HG03354 (cell line): ENCODE data around the gene SYNGR3.
A peak's percentile ranks its signal among the peaks of the same experiment; 100 is the strongest.

Experiments used
- ATAC-seq: cut with Tn5 transposase; IDR thresholded peaks from one replicate; pipeline ENCODE4 v1.9.1; 2021; ENCODE audit warnings: mild to moderate bottlenecking; ENCODE audit not compliant: unreplicated experiment, poor library complexity, severe bottlenecking

Gene SYNGR3

DNA sequence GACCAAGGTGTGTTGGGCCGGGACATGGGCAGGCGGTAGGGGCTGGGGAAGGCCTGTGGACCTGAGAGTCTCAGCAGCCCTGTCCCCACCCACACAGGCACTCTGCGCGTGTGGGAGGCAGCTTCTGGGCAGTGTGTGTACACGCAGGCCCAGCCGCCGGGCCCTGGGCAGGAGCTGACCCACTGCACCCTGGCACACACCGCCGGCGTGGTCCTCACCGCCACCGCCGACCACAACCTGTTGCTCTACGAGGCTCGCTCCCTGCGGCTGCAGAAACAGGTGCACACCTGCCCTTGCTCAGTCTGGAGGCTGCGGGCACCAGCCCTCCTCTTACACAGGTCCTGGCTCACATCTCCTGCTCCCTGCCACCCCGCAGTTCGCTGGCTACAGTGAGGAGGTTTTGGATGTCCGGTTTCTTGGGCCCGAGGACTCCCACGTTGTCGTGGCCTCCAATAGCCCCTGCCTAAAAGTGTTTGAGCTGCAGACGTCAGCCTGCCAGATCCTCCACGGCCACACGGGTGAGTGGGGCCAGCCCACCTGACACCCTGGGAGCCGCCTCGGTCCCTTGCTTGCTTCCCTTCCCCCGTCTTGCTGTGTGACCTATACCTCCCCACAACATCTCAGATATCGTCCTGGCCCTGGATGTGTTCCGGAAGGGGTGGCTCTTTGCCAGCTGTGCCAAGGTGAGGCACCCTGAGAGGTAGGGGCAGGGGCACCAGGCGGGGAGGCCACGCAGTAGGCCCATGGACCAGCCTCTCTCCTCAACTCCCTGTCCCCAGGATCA is 14.1 kb upstream of the SYNGR3 start:
- no peak for ATAC-seq

DNA sequence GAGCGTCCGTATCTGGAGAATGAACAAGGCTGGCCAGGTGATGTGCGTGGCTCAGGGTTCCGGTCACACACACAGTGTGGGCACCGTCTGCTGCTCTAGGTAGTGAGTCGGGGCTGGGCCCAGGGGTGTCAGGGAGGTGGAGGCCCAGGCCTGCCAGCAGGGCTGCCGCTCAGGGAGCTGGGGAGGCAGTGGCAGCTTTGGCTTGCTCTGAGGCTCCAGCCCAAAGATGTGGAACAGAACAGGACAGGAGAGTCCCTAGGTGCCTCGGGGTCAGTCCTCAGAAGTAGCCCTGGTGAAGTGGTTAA is 13.6 kb upstream of the SYNGR3 start:
- ATAC-seq, result no peak

DNA sequence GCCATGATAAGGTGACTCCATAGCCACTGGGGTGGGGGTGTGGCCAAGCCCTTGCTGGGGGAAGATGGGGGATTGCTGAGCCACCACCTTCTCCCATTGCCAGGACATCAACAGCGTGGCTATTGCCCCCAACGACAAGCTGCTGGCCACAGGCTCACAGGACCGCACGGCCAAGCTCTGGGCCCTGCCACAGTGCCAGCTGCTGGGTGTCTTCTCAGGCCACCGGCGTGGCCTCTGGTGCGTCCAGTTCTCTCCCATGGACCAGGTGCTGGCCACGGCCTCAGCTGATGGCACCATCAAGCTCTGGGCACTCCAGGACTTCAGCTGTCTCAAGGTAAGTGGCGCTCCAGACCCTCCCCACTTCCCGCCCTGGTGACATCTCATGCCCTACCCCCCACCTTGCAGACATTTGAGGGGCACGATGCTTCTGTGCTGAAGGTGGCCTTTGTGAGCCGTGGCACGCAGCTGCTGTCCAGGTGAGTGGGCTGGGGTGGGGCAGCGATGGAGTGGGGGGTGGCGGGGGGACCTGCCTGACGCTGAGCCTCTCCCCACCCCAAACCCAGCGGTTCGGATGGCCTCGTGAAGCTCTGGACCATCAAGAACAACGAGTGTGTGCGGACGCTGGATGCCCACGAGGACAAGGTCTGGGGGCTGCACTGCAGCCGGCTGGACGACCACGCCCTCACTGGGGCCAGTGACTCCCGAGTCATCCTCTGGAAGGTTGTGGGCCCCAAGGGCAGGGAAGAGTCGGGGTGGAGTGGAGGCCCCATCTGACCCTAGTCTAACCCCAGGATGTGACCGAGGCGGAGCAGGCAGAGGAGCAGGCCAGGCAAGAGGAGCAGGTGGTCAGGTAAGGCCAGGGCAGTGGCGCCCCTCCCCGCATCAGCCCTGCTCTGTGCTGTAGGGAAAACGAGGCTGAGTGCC is 12.6 kb upstream of the SYNGR3 start:
- no peak for ATAC-seq

DNA sequence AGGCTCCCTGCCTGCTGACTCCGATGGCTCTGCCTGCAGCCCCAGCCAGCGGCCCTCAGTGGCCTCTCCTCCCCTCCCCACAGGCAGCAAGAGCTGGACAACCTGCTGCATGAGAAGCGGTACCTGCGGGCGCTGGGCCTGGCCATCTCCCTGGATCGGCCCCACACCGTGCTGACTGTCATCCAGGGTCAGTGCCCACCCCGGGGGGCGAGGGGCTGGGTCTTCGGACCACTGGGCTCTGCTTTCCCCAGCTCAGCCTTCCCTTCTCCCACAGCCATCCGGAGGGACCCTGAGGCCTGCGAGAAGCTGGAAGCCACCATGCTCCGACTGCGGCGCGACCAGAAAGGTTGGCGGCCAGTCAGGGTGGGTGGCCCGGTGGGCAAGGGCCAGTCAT is 11.9 kb upstream of the SYNGR3 start:
- no peak for ATAC-seq

DNA sequence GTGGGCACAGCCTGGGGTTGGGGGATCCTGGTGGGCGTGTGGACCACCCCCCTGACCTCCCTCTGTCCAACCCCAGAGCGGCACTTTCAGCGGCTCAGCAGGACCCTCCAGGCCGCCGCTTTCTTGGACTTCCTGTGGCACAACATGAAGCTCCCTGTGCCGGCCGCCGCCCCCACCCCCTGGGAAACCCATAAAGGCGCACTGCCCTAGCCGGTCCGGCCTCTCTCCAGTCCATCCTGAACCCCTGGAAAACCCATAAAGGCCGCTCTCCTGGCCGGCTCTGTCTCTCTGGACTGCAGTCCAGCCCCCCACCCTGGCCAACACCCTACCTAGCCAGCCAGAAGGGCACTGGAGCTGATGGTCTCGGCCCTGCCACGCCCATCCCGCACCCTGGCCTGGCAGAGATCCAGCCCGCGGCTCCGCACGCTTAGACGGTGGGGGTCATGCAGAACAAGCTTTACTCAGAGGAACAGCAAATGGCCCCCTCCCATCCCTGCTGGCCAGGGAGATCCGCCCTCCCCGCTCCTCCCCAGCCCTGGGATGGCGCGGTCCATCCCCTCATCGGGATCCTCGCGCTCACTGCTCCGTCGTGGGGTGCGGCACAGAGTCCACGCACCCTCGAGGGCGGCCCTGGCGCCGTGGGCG is 11.2 kb upstream of the SYNGR3 start:
- ATAC-seq, result no peak

DNA sequence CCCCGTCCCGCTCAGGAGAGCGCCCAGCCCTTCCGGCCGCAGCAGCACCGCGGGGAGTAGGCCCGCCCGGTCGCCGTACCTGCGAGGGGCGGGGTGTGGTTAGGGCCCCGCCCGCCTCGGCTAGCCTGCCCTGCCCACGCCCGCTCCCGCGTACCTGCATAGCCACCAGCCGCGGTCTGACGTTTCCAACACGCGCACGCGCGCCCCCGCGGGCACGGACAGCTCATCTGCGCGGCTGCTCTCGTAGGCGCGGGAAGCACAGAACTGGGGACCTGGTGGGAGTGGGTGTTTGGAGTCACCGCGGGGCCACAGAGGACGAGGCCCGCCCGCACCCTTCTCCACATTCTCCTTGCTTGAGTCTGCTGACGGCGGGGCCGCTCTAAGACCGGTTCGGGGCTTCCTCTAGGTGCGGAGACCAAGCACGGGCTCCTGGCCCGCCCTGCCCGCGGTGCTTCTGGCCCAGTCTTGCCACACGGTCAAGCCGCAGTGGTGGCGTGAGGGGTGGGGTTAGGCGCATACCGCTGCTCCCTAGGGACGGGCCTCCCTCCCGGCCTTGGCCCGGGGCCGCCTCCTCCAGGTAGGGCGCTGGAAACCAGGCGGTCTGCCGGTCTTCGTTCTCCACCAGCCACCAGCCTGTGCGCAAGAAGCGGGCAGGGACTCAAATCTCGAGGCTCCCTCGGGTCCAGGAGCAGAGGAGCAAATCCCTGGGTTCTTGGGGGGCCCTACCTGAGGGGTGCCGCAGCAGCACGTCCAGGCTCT is 10.3 kb upstream of the SYNGR3 start:
- no peak for ATAC-seq

DNA sequence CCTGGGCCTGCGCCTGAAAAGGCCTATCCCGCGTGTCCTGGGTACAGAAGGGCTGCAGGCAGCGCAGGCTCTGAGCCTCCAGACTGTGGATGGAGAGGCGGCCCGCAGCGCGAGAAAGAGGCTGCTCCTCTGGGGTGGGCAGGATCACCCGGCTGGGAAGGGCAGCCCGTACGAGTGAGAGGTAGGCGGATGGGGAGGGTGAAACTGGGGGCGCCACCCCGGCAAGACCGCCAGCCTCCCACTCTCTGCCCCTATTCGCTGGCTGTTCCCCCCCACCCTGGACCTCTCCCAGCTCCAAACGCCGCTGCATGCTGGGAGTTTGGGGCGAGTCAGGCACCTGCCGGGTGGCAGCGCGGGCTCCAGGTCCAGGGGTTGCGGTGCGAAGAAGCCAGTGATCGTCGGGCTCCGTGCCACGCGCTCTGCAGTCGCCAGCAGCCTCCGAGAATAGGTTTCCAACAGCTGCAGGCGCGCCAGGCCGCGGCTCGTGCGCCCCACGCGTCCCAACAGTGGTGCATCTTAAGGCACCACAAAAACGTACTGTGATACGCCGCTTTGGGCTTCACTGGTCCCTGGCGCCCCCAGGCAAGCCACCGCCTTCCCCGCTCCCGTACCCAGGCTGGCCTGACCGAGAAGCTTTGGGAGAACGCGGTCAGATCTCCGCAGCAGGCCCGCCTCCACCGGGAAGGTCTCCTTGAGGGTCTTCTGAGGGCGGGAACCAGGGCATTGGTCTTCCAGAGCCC is 9.6 kb upstream of the SYNGR3 start:
- no peak for ATAC-seq

DNA sequence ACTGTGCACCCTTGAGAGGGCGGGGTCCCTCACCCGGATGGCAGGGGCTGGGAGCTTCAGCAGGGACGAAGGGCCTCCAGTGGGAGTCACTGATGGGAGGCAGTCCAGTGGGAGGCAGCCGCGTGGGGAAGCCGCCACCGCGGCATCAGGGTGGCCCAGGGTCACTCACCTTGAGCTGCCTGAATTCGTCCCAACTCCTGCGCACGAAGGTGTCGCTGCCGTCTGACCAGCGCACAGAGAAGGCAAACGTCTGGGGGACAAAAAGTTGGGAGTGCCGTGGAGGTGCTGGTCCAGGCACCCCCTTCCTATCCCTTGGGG is 9.0 kb upstream of the SYNGR3 start:
- no peak for ATAC-seq

DNA sequence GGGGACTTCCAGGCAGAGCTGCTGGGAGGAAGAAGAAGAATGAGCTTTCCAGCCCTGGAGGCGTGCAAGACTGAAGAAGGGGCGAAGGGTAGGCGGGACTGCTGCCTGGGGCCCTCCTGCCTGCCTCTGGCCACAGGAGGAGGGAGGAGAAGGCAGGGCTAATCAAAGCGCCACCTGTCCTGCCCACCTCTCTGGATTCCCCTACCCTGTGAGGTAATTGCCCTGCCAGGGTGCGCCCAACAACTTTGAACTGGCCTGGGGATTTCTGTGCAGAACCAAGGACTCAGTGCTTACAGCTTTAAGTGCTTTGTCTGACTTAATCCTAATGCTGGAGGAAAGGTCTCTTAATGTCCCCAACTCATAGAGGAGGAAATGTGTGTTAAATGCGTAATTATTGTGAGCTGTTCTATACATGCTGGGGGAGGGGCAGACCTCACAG is 8.4 kb upstream of the SYNGR3 start, which contains the start of gene NOXO1:
Gene NOXO1, minus strand, starts transcription at position 72 of the 439 bp plus-strand sequence. CDS start 290 bp downstream, outside the sequence.
- ATAC-seq, result no peak

DNA sequence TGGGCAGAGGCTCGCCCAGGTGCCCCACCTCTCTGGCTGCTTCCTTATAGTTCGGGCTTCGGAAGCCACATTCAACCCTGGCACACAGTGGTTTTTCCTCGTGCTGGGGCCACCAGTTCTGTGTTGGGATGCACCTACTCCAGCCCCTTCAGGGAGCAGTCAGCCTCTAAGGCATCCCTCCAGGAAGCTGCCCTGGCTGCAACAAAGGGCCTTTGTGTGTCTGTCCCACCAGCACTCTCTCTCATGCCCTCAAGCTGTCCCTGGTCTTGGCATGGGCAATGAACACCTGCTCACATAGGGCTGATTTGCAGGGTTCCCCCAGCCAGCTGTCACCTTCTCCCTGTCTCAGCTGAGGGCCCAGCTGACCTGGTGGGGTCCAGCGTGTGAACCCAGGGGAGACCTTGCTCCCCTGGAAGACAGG is 7.7 kb upstream of the SYNGR3 start:
- ATAC-seq, result no peak

DNA sequence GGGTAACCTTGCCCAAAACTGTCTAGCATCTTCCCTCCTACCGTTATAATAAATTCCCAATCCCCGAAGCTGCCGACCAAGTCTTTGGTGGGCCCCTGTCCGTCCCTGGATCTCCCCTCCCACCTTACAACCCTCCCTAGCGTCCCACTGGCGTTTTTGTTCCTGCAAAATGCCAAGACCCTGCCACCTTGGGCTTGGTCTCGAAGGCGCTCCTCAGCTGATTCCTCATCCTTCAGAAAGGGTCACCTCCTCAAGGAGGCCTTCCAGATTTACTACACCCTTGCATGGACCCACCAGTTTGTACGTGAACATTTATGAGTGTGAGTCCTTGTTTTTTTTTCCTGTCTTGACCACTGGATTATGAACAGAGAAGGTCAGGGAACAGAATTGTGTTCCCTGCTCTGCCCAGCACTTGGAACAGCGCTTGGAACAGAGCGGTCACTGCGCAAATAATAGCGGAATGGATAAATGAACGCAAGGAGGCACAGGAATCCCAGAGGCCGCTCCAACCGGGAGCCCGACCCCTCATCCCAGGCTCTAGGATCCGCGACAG is 6.7 kb upstream of the SYNGR3 start:
- ATAC-seq, result no peak

DNA sequence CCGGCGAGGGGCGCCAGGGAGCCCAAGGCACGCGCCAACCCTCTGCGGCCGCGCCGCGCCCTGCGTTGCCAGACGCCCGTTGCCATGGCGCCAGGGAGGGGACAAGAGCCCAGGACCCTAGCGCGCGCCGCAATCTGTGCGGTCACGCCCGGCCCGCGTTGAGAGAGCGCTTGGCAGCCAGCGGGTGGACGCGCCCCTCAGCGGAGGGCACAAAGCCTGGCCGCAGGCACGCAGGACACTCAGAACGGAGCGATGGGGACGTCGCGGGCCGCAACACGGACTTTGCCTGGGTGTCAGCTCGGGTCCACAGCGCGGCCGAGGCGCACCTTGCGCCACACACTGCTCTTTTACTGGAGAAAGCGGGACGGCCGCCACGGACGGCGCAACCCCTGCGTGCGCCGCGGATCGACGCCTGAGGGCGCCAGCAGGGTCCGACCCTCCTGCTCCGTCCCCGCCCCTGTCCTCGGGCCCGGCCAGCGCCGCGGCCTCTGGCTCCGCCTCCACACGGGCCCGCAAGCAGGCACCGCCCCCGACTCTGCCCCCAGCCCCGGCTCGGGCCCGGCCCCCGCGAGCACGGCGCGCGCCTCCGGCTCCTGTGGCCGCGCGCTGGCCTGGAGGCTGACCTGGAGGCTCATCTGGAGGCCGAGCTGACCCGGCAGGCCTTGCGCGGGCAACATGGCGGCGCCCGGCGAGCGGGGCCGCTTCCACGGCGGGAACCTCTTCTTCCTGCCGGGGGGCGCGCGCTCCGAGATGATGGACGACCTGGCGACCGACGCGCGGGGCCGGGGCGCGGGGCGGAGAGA is 6.0 kb upstream of the SYNGR3 start, which contains the start of gene GFER:
Gene GFER, plus strand, starts transcription at position 650 of the 803 bp plus-strand sequence. Its CDS starts 26 bp downstream, at position 676.
- ATAC-seq, result peak; percentile 77

DNA sequence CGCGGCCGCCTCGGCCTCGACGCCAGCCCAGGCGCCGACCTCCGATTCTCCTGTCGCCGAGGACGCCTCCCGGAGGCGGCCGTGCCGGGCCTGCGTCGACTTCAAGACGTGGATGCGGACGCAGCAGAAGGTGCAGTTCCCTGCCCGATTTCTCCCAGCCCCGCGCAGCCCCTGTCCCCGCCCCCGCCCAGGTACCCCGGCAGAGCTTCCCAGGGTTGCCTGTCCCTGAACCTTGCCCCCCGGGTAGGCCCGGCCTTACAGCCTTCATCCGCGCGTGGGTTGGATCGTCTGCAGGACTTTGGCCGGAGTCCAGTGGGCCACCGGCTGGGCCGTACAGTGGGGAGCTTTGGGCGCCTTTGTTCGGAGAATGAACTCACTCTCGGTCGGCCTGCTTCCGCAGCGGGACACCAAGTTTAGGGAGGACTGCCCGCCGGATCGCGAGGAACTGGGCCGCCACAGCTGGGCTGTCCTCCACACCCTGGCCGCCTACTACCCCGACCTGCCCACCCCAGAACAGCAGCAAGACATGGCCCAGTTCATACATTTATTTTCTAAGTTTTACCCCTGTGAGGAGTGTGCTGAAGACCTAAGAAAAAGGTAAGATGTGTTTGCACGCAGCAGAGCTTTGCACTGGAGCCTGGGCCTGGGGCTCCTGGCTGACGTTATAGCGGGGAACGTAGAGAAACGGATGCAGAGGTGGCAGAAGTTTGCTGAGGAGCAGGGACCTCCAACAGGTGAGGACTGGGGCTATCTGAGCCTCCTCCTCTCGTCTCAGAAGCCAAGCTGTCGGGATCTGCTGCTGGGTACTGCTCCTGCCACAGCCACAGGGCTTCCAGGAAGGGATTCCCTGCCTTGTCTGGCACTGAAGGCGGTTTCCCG is 5.2 kb upstream of the SYNGR3 start:
- peak; percentile 6 for ATAC-seq

DNA sequence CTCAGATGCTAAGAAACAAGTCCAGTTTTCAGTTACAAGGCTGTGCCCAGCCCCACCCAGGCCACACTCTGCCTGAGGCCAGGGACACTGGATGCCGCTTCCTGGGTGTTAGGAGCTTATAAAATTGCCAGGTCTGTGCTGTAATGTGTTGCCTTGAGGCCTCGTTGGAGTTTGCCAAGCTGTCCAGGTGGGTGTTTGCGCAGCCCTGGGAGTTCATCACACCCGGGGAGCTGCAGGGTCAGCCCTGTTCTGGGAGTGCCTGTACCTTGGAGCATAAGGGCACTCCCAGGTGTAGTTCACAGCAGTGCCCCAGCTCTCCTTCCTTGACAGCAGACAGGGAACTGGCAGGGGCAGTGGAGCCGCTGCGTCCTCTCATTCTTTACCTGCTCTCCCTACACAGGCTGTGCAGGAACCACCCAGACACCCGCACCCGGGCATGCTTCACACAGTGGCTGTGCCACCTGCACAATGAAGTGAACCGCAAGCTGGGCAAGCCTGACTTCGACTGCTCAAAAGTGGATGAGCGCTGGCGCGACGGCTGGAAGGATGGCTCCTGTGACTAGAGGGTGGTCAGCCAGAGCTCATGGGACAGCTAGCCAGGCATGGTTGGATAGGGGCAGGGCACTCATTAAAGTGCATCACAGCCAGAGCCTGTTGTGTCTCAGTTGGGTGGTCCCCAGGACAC is 4.2 kb upstream of the SYNGR3 start:
- ATAC-seq, result no peak

DNA sequence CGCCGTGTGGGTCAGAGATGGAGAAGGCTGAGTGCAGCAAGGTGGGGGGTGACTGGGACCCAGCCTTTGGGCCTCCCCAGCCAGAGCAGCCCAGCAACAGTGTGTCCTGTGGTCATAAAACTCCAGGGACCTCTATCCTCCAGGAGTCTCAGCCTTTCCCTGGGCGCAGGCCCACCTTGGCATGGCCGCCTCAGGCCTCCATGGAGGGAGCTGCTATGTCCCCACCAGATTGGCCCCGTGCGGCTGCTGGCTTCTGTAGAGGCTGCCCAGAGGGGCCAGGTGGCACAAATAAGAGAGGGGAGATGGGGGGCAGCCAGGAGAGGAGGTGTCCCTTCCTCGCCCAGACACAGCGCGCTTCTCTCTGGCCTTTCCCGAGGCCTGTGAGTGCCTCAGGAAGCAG is 2.6 kb upstream of the SYNGR3 start:
- no peak for ATAC-seq

DNA sequence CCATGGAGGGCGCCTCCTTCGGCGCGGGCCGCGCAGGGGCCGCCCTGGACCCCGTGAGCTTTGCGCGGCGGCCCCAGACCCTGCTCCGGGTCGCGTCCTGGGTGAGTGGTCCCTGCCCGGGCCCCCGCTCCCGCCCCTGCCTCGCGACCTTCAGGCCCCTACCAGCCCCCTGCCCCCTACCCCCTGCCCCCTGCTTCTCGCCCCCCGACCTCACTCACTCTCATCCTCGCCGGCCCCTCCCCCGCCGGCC is 256 bp downstream of the SYNGR3 start:
- ATAC-seq, result no peak
